Suprapubic skin (tissue), 4 donors: ENCODE measurements around the gene DMGDH. TPM values are rescaled to one million over a fixed set of nuclear protein-coding genes. Genes with fewer than 3 reads are reported as not detected.

Experiments
- DNase-seq, 2 donors: peaks; one replicate each; pipeline ENCODE4 v3.0.0-alpha.2; 2019; ENCODE audit warnings: low spot score in 2 of 2
- H3K27ac ChIP-seq: fragments of 200-600 bp; sonication (generic); one replicate; pipeline ENCODE4 v1.5.1; 2019
- H3K27me3 ChIP-seq: fragments of 200-600 bp; sonication (generic); one replicate; pipeline ENCODE4 v1.5.1; 2019
- H3K36me3 ChIP-seq: fragments of 200-600 bp; sonication (generic); one replicate; pipeline ENCODE4 v1.5.1; 2019
- H3K4me1 ChIP-seq: fragments of 200-600 bp; sonication (generic); one replicate; pipeline ENCODE4 v1.5.1; 2019
- H3K4me3 ChIP-seq: fragments of 200-600 bp; sonication (generic); one replicate; pipeline ENCODE4 v1.5.1; 2019; ENCODE audit warnings: mild to moderate bottlenecking
- H3K9me3 ChIP-seq: fragments of 200-600 bp; sonication (generic); one replicate; pipeline ENCODE4 v1.5.1; 2019
- EP300 ChIP-seq: sonication (generic); formaldehyde crosslinking; IDR thresholded peaks from one replicate; pipeline ENCODE4 v1.6.1; 2017; ENCODE audit warnings: antibody characterized with exemption
- POLR2A ChIP-seq, 2 donors: fragments of 450-650 bp; IDR thresholded peaks; one replicate each; pipeline ENCODE4 v1.6.1; 2017; ENCODE audit warnings: antibody characterized with exemption in 2 of 2, mild to moderate bottlenecking in 2 of 2, moderate library complexity in 2 of 2
- POLR2AphosphoS5 ChIP-seq, 3 donors: sonication (generic); formaldehyde crosslinking; IDR thresholded peaks; one replicate each; pipeline ENCODE4 v1.6.1; 2017; ENCODE audit warnings: antibody characterized with exemption in 3 of 3
- WGBS: methylation state at CpG from one replicate; pipeline ENCODE4 v1.1.5; 2018; 5-methylcytosine and 5-hydroxymethylcytosine counted together
- total RNA-seq, 4 donors: library from RNA; depleted of rRNA; stranded (reverse); fragments of >200 nt; gene quantifications; one replicate each; pipeline ENCODE4 v1.1.0, GENCODE V29; 2016
- TF ChIP-seq, protein P1 (sequence below), 2 donors: fragments of 200-600 bp in 1 of 2; fragments of 450-650 bp in 1 of 2; sonication (generic) in 1 of 2; IDR thresholded peaks; one replicate each; pipeline ENCODE4 v1.5.1; 2016 to 2019; ENCODE audit warnings: antibody characterized with exemption in 2 of 2, mild to moderate bottlenecking in 1 of 2, moderate library complexity in 1 of 2

DMGDH gene
- total RNA-seq, 4 donors from 2014 or later, result 0.55 to 2.8 (median 1.1) TPM; not detected in 1

DNA sequence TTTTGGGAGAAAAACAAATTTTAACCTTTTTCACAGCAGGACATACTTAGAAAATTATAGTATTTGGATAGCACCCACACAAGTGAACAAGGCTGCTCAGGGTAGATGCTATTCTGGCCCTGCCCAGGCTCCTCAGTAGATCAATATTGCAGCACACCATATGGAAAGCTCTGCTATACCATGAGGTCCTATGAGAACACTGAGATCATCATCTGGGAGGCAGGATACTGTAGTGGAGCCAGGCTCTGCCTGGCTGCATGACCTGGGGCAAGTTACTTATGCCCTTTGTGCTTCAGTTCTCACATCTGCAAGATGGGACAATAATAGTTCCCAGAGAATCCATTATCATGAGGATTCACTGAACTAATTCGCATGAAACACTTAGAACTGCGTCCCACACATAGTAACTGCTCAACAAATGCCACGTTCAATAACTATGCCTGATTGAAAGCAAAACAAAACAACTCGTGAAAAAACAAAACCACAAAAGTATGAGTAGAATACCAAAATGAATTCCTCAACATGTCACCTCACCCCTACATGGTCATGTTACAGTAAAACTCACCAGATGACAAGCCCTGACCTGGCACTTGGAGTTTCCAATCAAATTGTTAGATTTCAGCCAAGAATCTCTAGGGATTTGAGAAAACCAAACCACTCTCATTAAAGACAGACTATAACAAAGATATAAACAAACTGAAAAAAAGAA lies 116.2 kb downstream of the DMGDH start:
- TF ChIP-seq, protein P1, sequence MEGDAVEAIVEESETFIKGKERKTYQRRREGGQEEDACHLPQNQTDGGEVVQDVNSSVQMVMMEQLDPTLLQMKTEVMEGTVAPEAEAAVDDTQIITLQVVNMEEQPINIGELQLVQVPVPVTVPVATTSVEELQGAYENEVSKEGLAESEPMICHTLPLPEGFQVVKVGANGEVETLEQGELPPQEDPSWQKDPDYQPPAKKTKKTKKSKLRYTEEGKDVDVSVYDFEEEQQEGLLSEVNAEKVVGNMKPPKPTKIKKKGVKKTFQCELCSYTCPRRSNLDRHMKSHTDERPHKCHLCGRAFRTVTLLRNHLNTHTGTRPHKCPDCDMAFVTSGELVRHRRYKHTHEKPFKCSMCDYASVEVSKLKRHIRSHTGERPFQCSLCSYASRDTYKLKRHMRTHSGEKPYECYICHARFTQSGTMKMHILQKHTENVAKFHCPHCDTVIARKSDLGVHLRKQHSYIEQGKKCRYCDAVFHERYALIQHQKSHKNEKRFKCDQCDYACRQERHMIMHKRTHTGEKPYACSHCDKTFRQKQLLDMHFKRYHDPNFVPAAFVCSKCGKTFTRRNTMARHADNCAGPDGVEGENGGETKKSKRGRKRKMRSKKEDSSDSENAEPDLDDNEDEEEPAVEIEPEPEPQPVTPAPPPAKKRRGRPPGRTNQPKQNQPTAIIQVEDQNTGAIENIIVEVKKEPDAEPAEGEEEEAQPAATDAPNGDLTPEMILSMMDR (IDR thresholded peaks at IDR 0.05), result no peak
- no peak for TF ChIP-seq POLR2A (IDR thresholded peaks at IDR 0.05)
- TF ChIP-seq POLR2AphosphoS5 (IDR thresholded peaks at IDR 0.05), result no peak
- no peak for TF ChIP-seq EP300
- Histone ChIP-seq H3K27ac (no peak overlapping the region), H3K27me3 (no peaks in the 10 kb centered on the region), H3K36me3 (no peaks in the 10 kb centered on the region), H3K9me3 (no peaks in the 10 kb centered on the region), H3K4me3 (no peak overlapping the region), H3K4me1 (no peaks in the 10 kb centered on the region)
- DNase-seq, result no peak
- 73% methylated on average over 4 of the region's 4 CpGs for WGBS

Other genes with a start within 250 kb of the DMGDH start
- 1 to 10 TPM; 3.1 to 5.1 (median 3.4) TPM for gene ARSB, start 84.4 kb downstream of the DMGDH start, total RNA-seq
- 1 to 10 TPM in 2 of 4 donors, under 1 TPM in 2; 0.30 to 7.5 (median 1.4) TPM for gene BHMT2, start 93 bp upstream of the DMGDH start, total RNA-seq
- gene BHMT, start 42.1 kb upstream of the DMGDH start, total RNA-seq, result under 1 TPM in 2 of 4 donors, not detected in 2; 0.30 to 0.64 TPM
- gene JMY, start 166.5 kb upstream of the DMGDH start, total RNA-seq, result 10 to 100 TPM; 17.6 to 34.4 (median 22.0) TPM